Measurements from ENCODE around the gene NFIB.

NFIB gene

GRCh38 chr9:14094491-14094890 is 219.4 kb downstream of the NFIB start:
- no peak for DNase-seq

- no peak for DNase-seq
These were observed 221.6 kb downstream of the NFIB start for GRCh38 chr9:14092344-14092743.

- no peak for DNase-seq
These were observed 224.7 kb downstream of the NFIB start for GRCh38 chr9:14089051-14089803.

- DNase-seq = no peak
These were observed 226.4 kb downstream of the NFIB start for GRCh38 chr9:14087576-14087975.

GRCh38 chr9:14086495-14086894 is 227.4 kb downstream of the NFIB start:
- DNase-seq = no peak

GRCh38 chr9:14085810-14086209 is 228.1 kb downstream of the NFIB start:
- DNase-seq = no peak

- no peak for DNase-seq
These were observed 229.1 kb downstream of the NFIB start for GRCh38 chr9:14084867-14085266.

- no peak for DNase-seq
These were observed 230.6 kb downstream of the NFIB start for GRCh38 chr9:14083366-14083765.

GRCh38 chr9:14082732-14083131 is 231.2 kb downstream of the NFIB start:
- DNase-seq = no peak

GRCh38 chr9:14081745-14082144 is 232.2 kb downstream of the NFIB start:
- DNase-seq = no peak

GRCh38 chr9:14080959-14081542 is 232.9 kb downstream of the NFIB start:
- DNase-seq = no peak

GRCh38 chr9:14079440-14079839 is 234.5 kb downstream of the NFIB start:
- DNase-seq = no peak

GRCh38 chr9:14077672-14078071 is 236.3 kb downstream of the NFIB start:
- no peak for DNase-seq

- DNase-seq = no peak
These were observed 238.7 kb downstream of the NFIB start for GRCh38 chr9:14075218-14075617.

- DNase-seq = no peak
These were observed 241.1 kb downstream of the NFIB start for GRCh38 chr9:14072850-14073249.

- no peak for DNase-seq
These were observed 242.5 kb downstream of the NFIB start for GRCh38 chr9:14071484-14071883.

GRCh38 chr9:14068690-14069089 is 245.3 kb downstream of the NFIB start:
- DNase-seq = no peak

GRCh38 chr9:14066831-14067230 is 247.1 kb downstream of the NFIB start:
- no peak for DNase-seq

- no peak for DNase-seq
These were observed 247.9 kb downstream of the NFIB start for GRCh38 chr9:14066032-14066431.

GRCh38 chr9:14064940-14065339 is 249.0 kb downstream of the NFIB start:
- no peak for DNase-seq

GRCh38 chr9:14063756-14064155 is 250.2 kb downstream of the NFIB start:
- no peak for DNase-seq

GRCh38 chr9:14062586-14063221 is 251.2 kb downstream of the NFIB start:
- peak; percentile 44 for DNase-seq

- DNase-seq = no peak
These were observed 251.9 kb downstream of the NFIB start for GRCh38 chr9:14061936-14062585.

GRCh38 chr9:14058325-14058688 is 255.6 kb downstream of the NFIB start:
- DNase-seq = no peak
